ENCODE data around the gene TAF10.

The TAF10 gene

DNA sequence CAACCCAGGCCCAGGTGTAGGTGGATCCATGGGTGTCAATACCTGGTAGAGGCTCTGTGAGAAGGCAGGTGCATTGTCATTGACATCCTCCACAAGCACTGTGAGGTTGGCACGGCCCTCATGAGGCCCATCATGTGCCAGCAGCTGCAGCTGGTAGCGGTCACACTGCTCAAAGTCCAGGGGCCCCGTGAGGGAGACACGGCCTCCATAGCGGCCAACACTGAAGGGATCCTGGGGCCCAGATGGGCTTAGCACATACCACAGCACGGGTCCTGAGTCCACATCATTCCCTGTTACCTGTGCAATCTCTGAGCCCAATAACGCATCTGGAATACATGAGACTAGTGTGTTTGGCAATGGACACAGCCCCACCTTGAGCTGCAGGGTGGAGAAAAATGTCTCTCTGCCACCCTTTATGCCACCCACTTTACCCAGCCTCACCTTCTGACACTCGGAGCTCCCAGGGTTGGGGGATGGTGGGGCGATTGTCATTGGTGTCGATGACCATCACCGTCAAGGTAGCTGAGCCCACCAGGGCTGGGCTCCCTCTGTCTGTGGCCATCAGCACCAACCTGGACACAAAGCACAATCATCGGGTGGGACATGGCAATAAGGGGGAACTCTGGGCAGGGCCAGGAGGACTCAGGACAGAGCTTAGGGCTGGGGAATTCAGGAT lies 13.3 kb upstream of the TAF10 start:
- DNase-seq (ENCODE audit: low read depth in 2 of 2) = no peak

DNA sequence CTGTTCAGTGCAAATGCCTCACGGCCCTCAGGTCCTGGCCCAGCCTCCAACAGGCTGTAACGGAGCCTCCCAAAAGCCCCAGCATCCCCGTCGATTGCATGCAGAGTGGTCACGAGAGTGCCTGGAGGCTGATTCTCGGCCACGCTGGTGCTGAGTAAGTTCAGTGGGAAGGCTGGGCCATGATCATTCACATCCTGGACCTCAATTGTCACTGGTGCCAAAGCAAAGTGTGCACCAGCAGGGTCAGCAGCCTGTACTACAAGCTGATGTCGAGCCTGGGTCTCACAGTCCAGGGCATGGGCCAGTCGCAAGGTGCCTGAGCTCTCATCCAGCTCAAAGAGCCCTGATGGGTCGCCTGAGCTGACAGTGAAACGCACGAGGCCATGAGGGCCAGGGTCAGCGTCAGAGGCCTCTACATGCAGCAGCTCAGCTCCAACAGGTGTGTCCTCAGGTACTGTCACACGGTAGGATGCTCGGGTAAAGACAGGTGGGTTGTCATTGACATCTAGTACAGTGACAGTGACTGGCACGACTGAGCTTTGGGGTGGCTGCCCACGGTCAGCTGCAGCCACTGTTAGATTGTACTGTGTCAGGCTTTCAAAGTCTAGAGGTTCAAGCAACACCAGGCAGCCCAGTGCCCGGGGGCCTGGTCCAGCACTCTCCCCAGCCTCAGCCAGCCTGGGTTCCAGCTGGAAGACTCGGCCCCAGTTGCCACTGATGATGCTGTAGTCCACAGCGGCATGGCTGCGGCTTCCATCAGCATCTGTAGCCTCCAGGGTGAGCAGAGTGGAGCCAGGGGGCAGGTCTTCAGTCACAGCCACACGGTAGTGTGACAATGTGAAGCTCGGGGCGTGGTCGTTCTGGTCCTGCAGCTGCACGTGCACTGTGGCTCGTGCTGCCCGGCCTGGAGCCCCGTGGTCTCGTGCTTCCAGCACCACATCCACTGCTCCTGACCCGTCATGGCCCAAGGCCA lies 11.7 kb upstream of the TAF10 start:
- no peak for DNase-seq (ENCODE audit: low read depth in 2 of 2)

DNA sequence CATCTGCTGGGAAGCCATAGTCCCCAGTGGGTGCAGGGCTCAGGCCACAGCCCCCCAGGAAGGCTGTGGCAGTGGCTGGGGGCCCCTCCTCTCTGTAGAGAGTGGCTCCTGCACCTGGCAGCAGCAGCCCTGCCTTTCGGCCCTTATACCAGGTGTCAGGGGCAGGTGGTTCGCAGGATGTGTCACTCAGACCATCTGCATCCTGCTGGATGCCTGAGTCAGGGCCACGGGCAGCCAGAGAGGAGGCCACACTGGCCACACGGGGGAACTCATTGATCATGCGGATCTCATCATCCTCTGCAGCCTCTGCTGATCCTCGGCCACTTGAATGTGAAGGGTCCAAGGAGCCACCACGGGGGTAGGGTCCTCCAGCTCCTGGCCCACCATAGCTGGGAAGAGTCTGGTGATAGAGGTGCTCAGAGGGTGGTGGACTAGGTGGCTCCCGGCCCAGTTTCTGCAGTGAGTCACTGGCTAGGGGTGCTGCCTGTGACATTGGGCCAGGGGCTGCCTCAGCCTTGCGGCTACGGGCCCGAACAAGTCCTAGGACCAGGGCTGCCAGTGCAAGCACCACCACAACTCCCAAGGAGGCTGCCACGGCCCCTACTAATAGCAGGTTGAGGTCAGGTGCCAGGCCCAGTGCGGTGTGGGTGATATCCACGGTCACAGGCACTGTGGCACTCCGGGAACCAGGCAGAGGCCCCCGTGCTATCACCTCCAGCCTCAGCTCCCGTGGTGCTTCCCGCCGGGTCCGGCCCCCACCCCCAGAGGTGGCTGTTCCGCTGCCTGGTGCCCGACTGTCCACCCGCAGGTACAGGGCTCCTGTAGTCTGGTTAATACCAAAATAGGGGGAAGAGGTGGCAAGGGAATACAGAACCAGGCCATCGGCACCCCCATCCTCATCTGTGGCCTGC lies 10.5 kb upstream of the TAF10 start:
- no peak for DNase-seq (ENCODE audit: low read depth in 2 of 2)

DNA sequence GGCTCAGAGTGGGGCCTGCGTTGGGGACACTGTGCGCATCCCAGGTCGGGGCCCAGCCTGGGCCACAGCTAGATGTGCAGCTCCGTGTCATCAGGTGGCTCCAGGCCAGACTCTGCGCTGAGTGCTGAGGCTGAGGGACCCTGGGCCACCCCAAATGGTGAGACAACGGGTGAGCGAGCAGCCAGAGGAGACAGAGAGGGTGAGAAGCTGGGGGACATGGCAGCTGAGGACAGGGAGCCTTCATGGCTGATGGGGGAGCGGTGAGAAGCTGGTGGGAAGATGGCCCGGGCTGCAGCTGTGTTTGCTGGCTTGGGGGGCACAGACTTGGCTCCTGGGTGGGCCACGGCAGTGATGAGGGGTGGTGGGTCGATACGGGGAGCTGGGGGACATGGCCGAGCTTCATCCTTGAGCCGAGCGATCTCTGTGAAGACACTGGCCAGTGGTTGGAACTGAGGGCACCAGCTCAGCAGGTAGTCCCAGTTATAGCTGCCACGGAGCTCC lies 9.7 kb upstream of the TAF10 start:
- no peak for DNase-seq (ENCODE audit: low read depth in 2 of 2)

DNA sequence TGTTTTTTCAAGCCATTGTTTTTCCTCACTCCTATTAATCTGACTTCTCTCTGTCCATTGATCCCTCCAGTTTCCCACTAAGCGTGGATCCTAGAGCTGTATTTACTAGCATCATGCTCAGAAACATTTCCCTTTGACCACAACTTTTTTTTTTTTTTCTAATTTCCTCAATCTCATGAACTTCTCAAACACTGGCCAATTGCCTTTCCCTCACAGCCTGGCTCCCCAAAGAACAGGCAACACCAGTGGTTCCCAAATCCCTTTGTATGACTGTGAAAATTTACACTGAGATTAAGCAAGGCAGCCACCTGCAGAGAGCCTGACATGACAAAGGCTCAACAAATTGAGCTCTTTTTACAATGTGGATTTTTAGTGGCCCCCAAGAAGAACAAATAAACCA lies 8.6 kb upstream of the TAF10 start:
- DNase-seq (ENCODE audit: low read depth in 2 of 2) = no peak

DNA sequence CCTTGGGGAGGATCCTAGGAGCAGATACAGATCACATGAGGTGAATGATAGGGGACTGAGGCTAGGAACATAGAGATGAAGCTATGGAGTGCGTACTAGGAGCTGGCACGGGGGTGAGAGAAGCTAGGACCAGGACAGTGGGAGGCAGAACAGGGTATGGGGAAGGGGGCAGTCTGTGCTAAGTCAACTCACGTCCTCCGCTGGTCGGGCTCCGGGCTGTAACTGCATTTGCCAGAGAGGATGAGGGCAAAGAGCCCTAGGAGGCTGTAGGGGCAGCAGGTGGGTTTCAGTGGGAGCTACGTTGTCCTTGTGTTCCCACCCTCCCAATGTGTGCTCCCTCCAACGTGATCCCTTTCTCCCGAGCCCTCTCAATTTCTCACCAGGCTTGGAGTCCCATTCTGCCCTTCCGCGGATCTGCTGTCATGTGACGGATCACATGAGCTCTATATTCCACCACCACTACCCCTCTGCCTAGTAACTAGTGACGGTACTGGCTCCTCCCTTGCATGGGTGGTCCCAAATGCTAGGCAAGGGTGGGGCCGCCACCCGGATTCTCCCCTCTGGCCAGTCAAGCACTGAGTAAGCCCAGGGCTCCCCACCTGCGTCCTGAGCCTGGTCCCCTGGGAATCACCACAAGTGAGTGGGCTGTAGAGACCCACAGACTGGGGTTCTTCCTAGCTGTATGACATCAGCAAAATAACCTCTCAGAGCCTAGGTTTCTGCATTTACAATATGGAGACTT lies 7.2 kb upstream of the TAF10 start, which contains the start of gene TPP1:
Gene TPP1, minus strand, starts transcription at position 419 of the 742 bp plus-strand sequence. Its CDS starts 22 bp downstream, at position 397.
- DNase-seq (ENCODE audit: low read depth in 2 of 2) = peak; percentile 78 to 83

DNA sequence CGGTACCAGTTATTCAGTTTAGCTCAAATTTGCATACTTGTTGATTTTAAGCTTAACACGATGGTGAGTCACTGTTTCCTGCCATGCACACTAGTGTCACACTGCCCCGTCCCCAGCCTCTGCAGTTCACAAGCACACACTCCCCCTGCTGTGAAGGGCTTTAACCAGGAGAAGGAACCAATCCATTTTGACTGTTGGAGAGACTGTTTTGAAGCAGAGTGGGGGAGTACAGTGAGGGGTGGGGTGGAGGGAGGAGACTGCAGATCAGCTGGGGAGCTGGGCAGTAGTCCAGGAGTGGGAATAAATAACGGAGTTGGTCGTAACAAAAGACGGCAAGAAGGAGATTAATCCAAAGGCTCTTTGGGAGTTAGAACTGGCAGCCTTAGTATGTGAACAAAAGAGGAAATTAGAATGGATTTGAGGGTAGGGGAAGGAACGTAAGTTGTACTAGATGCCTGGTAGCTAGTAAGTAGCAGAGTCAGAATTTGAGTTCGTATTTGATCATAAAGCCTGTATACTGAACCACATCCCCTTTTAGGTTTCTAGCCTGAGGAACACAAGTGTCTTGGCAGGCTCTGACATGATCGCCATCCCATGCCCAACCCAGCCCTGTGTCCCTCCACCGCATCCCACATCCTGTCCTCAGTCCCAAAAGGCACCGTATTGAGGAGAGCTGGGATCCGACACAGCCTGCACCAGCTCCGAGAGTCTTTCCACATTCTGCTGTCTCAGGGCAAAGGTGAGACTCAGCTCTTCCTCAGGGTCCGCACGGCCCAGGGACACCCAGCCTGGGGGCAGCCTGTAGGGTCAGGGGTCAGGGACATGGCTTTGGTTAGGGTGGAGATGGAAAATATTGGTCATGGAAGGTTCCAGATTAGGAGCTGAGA lies 6.3 kb upstream of the TAF10 start:
- DNase-seq (ENCODE audit: low read depth in 2 of 2) = peak in 1 of 2 donors; percentile 32

DNA sequence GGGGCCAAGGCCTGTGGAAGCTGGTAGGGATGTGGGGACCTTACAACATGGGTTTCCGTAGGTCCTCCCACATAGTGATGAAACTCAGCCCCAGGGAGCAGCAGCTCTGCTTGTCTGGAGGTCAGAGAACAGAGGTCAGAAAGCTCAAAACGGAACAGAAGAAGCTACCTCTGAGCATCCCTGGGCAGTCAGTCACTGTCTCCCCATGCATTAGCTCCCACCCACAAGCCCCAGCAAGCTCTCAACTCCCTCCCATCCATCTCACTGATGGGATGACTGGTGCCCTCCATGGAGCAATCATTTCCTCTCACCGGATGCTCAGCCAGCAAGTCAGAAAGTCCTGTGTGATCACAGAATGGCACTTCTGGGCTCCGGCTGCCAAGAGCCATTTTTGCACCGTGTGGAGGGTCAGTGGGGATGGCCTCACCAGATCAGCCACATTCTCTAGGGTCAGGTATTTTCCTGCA lies 5.3 kb upstream of the TAF10 start:
- no peak for DNase-seq (ENCODE audit: low read depth in 2 of 2)

DNA sequence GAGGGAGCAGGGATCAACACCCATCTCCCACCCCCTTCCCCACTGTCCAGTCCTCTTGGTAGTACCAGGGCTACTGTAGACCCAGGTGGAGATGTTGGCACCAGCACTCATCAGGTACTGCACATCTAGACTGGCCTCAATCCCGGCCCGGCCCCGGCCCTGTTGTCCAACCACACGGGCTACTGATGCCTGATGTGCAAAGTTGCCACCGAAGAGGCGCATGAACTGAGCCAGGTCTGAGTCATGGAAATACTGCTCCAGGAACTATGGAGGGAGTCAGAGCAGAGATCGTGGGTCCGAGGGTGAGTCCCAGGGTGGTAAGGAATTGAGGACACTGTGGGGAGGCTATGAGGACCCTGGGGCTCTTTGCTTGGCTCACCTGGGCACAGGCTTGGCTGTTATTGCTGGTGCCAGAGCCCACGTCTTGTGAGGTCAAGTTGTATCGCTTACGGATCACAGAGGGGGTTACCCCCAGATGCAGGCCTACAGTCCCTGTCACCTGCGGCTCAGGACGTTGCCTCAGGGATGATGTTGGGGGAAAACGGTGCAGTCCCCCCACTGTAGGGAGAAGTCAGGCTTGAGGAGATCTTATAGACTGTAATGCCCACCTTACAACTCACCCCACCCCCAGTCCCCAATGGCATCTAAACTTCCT lies 4.7 kb upstream of the TAF10 start:
- no peak for DNase-seq (ENCODE audit: low read depth in 2 of 2)

DNA sequence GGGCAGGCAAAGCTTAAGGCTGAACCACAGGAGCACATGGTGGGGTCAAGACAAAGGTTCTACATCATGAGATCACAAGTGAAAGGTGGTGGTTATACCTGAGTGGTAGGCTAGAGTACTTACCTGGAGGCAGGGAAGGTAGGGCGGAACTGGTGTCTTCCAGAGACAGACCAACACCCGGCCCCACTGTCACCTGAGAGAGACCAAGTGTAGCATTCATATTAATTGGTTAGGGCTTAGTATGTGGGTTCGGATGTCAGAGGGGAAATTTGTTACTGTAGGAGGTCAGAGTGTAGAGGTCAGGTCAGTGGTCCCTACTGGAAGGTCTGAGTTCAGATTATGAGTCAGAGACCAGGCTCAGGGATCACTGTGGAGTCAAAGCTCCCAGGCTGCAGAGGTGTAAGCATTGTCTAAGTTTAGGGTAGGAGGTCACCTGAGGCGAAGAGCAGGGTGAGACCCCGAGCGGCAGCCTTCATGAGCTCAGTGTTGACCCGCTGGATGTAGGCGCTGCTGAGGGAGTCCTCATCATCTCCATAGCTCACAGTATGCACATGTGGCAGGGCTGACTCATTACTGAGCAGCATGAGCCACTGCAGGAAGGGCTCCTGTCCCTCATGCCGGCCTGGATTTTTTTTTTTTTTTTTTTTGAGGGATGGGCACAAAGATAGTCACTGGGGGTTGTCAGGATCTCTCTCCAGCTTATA lies 4.0 kb upstream of the TAF10 start:
- DNase-seq (ENCODE audit: low read depth in 2 of 2) = no peak

DNA sequence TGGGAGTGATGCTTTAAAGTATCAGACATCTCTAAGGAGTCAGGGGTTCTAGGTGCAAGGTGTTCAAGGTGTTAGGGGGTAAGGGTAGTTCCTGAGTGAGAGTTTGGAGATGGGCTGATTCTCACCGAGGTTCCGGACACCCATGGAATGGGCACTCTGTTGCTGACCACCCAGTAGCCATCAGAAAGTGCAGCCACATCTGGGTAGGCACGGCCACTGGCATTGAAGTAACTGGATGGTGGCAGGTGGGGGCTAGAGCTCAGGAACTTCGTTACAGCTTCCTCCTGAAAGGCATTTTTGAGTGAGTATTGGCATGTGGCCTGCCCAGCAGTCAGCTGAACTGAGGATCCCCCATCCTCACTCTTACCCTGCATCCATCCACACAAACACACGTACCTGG lies 3.0 kb upstream of the TAF10 start:
- no peak for DNase-seq (ENCODE audit: low read depth in 2 of 2)

DNA sequence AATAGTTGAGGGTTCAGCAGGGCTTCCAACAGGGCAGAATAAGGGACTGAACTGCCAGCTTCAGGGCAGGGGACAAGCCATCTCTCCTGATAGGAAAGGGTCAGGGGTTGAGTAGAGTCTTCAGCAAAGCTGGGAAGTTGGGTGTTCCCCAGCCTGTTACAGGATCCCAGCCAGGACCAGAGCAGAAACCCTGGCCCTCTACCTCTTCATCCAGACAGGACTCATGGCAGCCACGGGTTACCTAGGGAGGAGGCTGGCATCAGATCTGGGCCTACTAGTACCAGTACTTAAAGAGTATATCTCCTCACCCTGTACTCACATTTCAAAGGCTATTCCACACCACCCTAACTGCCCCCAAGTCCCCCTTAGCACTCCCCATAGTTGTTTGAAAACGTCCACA lies 2.4 kb upstream of the TAF10 start:
- no peak for DNase-seq (ENCODE audit: low read depth in 2 of 2)

DNA sequence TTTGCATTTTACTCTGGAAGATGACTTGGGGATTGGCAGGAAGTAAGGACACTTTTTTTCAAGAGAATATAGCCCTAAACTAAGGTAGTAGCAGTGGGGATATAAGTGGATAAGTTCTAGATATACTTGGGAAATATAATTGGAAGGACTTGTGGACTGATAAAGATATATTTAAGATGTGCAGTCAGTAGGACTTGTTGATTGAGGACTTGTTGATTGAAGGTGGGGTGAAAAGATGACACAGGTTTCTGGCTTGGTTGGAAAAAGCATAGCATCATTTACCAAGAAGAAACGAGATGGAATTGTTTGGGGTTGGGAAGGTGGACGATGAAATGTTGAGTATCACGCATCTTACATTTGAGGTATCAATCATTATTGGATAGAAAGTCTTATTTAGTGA lies 1.5 kb upstream of the TAF10 start:
- no peak for DNase-seq (ENCODE audit: low read depth in 2 of 2)

DNA sequence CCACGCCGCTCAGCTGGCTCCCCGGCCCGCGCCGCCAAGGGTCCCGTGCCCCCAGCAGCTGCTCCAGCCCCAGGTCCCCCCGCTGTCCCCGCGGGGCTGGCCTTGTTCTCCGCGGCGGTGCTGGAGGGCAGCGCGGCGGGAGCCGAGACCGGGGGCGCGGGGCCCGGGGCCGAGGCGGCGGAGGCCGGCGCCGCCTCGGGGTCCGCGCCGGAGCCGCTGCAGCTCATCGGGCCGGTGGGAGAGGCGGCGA lies 128 bp downstream of the TAF10 start:
- no peak for DNase-seq (ENCODE audit: low read depth in 2 of 2)

DNA sequence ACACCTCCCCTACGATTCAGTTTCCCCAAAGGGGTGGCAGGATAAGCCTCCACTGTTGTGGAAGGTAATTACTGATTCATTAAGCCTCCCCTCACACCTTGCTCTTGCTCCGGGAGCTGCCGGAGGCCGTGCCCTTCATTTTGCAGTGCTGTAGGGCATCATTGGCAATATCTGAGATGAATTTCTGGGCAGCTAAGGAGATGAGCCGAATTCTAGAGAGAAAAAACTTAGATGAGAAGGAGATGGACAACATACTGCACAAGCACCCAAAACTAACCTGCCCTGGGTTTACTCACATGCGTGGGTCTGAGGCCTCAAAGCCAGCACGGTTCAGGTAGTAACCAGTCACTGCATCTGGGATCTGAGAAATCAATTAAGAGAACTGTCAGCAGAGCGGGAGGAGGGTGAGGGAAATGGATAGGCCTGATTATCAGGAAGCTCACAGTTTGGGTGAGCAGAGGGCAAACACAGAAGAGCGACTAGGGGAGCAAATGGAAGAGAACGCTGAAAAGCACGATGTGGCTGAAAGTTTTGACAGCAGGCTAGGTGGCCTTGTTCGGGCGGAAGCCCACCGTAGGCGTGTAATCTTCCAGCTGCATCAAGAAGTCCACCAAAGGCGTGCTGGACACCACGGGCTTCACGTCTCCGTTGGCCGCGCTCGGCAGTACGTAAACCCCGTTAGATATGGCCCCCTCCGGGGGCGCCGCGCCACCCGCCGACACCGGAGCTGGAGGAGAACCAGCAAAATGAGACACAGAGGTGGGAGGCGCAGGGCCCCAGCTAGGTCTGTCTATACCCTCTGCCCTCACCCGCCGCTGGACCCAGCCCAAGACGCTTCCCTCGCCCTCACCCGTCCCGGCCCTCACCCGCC lies 689 bp downstream of the TAF10 start:
- DNase-seq (ENCODE audit: low read depth in 2 of 2) = no peak

DNA sequence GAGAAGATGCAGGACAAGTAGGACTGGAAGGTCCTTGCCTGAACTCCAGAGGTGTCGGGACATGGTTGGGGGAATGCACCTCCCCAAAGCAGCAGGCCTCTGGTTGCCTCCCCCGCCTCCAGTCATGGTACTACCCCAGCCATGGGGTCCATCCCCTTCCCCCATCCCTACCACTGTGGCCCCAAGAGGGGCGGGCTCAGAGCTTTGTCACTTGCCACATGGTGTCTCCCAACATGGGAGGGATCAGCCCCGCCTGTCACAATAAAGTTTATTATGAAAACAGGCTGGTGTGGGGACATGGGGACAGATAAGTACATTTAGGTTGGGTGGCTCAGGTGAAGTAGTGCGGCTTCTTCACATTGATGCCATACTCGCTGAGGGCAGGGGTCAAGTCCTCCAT lies 1.4 kb downstream of the TAF10 start:
- no peak for DNase-seq (ENCODE audit: low read depth in 2 of 2)

DNA sequence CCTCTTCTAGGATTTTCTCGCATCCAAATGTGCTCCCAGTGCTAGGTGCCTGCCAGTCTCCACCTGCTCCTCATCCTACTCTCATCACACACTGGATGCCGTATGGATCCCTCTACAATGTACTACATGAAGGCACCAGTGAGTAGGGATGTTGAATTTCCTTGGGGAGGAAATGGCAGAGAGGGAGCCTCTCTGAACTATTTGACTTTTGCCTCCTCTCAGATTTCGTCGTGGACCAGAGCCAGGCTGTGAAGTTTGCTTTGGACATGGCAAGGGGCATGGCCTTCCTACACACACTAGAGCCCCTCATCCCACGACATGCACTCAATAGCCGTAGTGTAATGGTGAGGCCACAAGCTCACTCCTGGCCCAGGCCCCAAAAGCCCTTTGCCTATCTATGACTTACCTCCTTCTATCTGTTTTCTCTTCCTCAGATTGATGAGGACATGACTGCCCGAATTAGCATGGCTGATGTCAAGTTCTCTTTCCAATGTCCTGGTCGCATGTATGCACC lies 2.5 kb downstream of the TAF10 start:
- DNase-seq (ENCODE audit: low read depth in 2 of 2) = no peak

All from stimulated activated CD8-positive, alpha-beta memory T cell treated with anti-CD3 and anti-CD28 coated beads, Interleukin-2, amount 100 ng/mL, for 48 hours (primary cell).